A673 (cell line): Measurements from ENCODE around the gene TAC3. TPM values are rescaled to one million over a fixed set of nuclear protein-coding genes. Genes with fewer than 3 reads are reported as not detected.

Experiments
- BruUV-seq: library from RNA; stranded (reverse); fragments of 400-500 nt; replicated peaks from 2 replicates; lab custom pipeline; 2021; lab: Mats Ljungman, UMichigan
- CTCF ChIA-PET: fragments of 300-600 bp; sonication (Branson Sonifier 250); formaldehyde crosslinking; loops from one replicate; lab custom pipeline; 2022; ENCODE audit warnings: antibody characterized with exemption; lab: Charles Lee
- POLR2A ChIA-PET: fragments of 300-600 bp; sonication (Branson Sonifier 250); formaldehyde crosslinking; loops from one replicate; lab custom pipeline; 2022; ENCODE audit warnings: antibody characterized with exemption; ENCODE audit not compliant: low non-redundant PET; lab: Charles Lee
- DNase-seq: peaks from one replicate; pipeline ENCODE4 v3.0.0-alpha.2; 2015; ENCODE audit warnings: low spot score
- H3K27ac ChIP-seq: fragments of 200-600 bp; sonication (generic); 2 replicates; pipeline ENCODE4 v1.5.1; 2016; ENCODE audit warnings: mixed run types, low read depth, mild to moderate bottlenecking, mixed read lengths, antibody characterized with exemption, low read length; ENCODE audit not compliant: poor library complexity, severe bottlenecking
- H3K27me3 ChIP-seq: fragments of 200-600 bp; sonication (generic); replicated peaks from 2 replicates; pipeline ENCODE4 v1.6.1; 2017; ENCODE audit warnings: mixed run types, low read depth, mild to moderate bottlenecking, mixed read lengths, antibody characterized with exemption, low read length; ENCODE audit not compliant: insufficient read depth, poor library complexity
- H3K36me3 ChIP-seq: fragments of 200-600 bp; sonication (generic); 2 replicates; pipeline ENCODE4 v1.6.1; 2016; ENCODE audit warnings: mixed run types, mild to moderate bottlenecking, mixed read lengths, antibody characterized with exemption, low read length; ENCODE audit not compliant: insufficient read depth, poor library complexity, severe bottlenecking
- H3K4me1 ChIP-seq: fragments of 200-600 bp; sonication (generic); 2 replicates; pipeline ENCODE4 v1.6.1; 2017; ENCODE audit warnings: mixed run types, mild to moderate bottlenecking, mixed read lengths, antibody characterized with exemption, low read length; ENCODE audit not compliant: insufficient read depth, poor library complexity, severe bottlenecking
- H3K4me3 ChIP-seq: fragments of 200-600 bp; sonication (generic); 2 replicates; pipeline ENCODE4 v1.5.1; 2016; ENCODE audit warnings: low read depth, mixed run types, mild to moderate bottlenecking, mixed read lengths, low read length; ENCODE audit not compliant: poor library complexity, severe bottlenecking
- H3K9me3 ChIP-seq: fragments of 200-600 bp; sonication (generic); 2 replicates; pipeline ENCODE4 v1.6.1; 2016; ENCODE audit warnings: mixed run types, low read depth, mild to moderate bottlenecking, mixed read lengths, antibody characterized with exemption, low read length; ENCODE audit not compliant: poor library complexity, severe bottlenecking
- CTCF ChIP-seq: fragments of 300-800, 200-600 bp; sonication (generic); conservative IDR thresholded peaks from 2 replicates; pipeline ENCODE4 v1.5.1; 2017; ENCODE audit warnings: low read depth, mild to moderate bottlenecking, antibody characterized with exemption, low read length, moderate library complexity, mixed read lengths
- EZH2 ChIP-seq: fragments of 200-600 bp; sonication (generic); IDR thresholded peaks from 2 replicates; pipeline ENCODE4 v1.6.1; 2017; ENCODE audit warnings: borderline replicate concordance, low read depth, mild to moderate bottlenecking, mixed read lengths, antibody characterized with exemption, low read length; ENCODE audit not compliant: poor library complexity, severe bottlenecking
- intact Hi-C: fragments of 100-400 bp; cut with micrococcal nuclease; formaldehyde crosslinking; loops from one replicate; pipeline ENCODE4 v1.10.0; 2022; ENCODE audit not compliant: unreplicated experiment
- total RNA-seq: library from RNA; stranded (reverse); gene quantifications from 2 replicates; pipeline ENCODE4 v1.2.3, GENCODE V29; 2021

The TAC3 gene
- total RNA-seq, 1 experiment from 2014 or later: not detected

- intact Hi-C loops: no loop called here
- POLR2A ChIA-PET: no interaction called here
Measured at GRCh38 chr12:57001448-57001906, 14.9 kb downstream of the TAC3 start.

GRCh38 chr12:57000393-57000792, 15.9 kb downstream of the TAC3 start:
- POLR2A ChIA-PET: no interaction called here

More at GRCh38 chr12:57001448-57001906, 14.9 kb downstream of the TAC3 start:
- no peak overlapping the region for H3K27ac ChIP-seq
- DNase-seq: peak; percentile 72
- H3K4me3 ChIP-seq: no peak overlapping the region
- no TSS peak for BruUV-seq
- peaks cover 55% of the 10 kb centered on the region for H3K36me3 ChIP-seq
- TF ChIP-seq EZH2 (no peak), CTCF (peak; percentile 88)
- H3K9me3 ChIP-seq: no peaks in the 10 kb centered on the region
- peaks cover 6% of the 10 kb centered on the region for H3K4me1 ChIP-seq
- no peaks in the 10 kb centered on the region for H3K27me3 ChIP-seq
- CTCF ChIA-PET: interaction anchor here (0.5 to 1.6 kb wide), 10 partner anchors 13 to 302 kb away, joined by 3 to 16 read pairs (median 4); partner anchors contain the start of gene LRP1

GRCh38 chr12:56999456-56999855, 16.9 kb downstream of the TAC3 start:
- Histone ChIP-seq H3K4me1 (no peaks in the 10 kb centered on the region), H3K27me3 (no peaks in the 10 kb centered on the region), H3K4me3 (no peak overlapping the region), H3K9me3 (no peaks in the 10 kb centered on the region), H3K27ac (no peak overlapping the region), H3K36me3 (peaks cover 52% of the 10 kb centered on the region)
- intact Hi-C loops: no loop called here
- ChIA-PET CTCF (no interaction called here), POLR2A (no interaction called here)
- DNase-seq: no peak
- no TSS peak for BruUV-seq
- TF ChIP-seq EZH2: no peak
- TF ChIP-seq CTCF: no peak

More at GRCh38 chr12:57000393-57000792, 15.9 kb downstream of the TAC3 start:
- Histone ChIP-seq H3K4me1 (peaks cover 4% of the 10 kb centered on the region), H3K4me3 (no peak overlapping the region), H3K27ac (no peak overlapping the region), H3K36me3 (peaks cover 55% of the 10 kb centered on the region), H3K9me3 (no peaks in the 10 kb centered on the region), H3K27me3 (no peaks in the 10 kb centered on the region)
- DNase-seq: no peak
- intact Hi-C loops: no loop called here
- TF ChIP-seq CTCF (no peak), EZH2 (no peak)
- BruUV-seq: no TSS peak
- CTCF ChIA-PET: no interaction called here
